Large intestine (tissue), 3 donors: ENCODE measurements around the gene USP47. TPM values are rescaled to one million over a fixed set of nuclear protein-coding genes. Genes with fewer than 3 reads are reported as not detected.

Source experiments
- DNase-seq, 2 donors: peaks; one replicate each; pipeline versions ENCODE4 v3.0.0 to v3.0.0-alpha.2; 2013
- H3K27ac ChIP-seq: one replicate; pipeline ENCODE4 v1.5.1; 2013; ENCODE audit warnings: low read length
- H3K27me3 ChIP-seq: 2 replicates; pipeline ENCODE4 v1.6.1; 2013; ENCODE audit warnings: low read length; ENCODE audit not compliant: control insufficient read depth, insufficient read depth
- H3K36me3 ChIP-seq: 2 replicates; pipeline ENCODE4 v1.6.1; 2013; ENCODE audit warnings: low read length; ENCODE audit not compliant: control insufficient read depth, insufficient read depth
- H3K4me1 ChIP-seq: one replicate; pipeline ENCODE4 v1.6.1; 2013; ENCODE audit warnings: low read length; ENCODE audit not compliant: control insufficient read depth, insufficient read depth
- H3K4me3 ChIP-seq: one replicate; pipeline ENCODE4 v1.5.1; 2013; ENCODE audit warnings: low read length
- H3K9me3 ChIP-seq: one replicate; pipeline ENCODE4 v1.6.1; 2013; ENCODE audit warnings: mild to moderate bottlenecking, low read depth, low read length, moderate library complexity; ENCODE audit not compliant: control insufficient read depth
- WGBS: methylation state at CpG from one replicate; pipeline ENCODE4 v1.1.5; 2013; ENCODE audit warnings: low lambda C conversion rate; ENCODE audit not compliant: insufficient coverage; 5-methylcytosine and 5-hydroxymethylcytosine counted together
- polyA plus RNA-seq: library from polyadenylated mRNA; unstranded; fragments of 120-200 nt; gene quantifications from one replicate; pipeline ENCODE4 v1.2.1, GENCODE V29; 2013

The USP47 gene
- polyA plus RNA-seq, 1 donor: 64.1 TPM

- WGBS: 70% methylated on average over 2 of the region's 4 CpGs
- H3K27ac ChIP-seq: no peak overlapping the region
- H3K9me3 ChIP-seq: peaks cover 4% of the 10 kb centered on the region
- peaks cover 2% of the 10 kb centered on the region for H3K4me1 ChIP-seq
- H3K27me3 ChIP-seq: no peaks in the 10 kb centered on the region
- no peak overlapping the region for H3K4me3 ChIP-seq
- H3K36me3 ChIP-seq: no peaks in the 10 kb centered on the region
- DNase-seq: no peak
Observed at GRCh38 chr11:11808992-11809615, 32.7 kb upstream of the USP47 start.

DNA sequence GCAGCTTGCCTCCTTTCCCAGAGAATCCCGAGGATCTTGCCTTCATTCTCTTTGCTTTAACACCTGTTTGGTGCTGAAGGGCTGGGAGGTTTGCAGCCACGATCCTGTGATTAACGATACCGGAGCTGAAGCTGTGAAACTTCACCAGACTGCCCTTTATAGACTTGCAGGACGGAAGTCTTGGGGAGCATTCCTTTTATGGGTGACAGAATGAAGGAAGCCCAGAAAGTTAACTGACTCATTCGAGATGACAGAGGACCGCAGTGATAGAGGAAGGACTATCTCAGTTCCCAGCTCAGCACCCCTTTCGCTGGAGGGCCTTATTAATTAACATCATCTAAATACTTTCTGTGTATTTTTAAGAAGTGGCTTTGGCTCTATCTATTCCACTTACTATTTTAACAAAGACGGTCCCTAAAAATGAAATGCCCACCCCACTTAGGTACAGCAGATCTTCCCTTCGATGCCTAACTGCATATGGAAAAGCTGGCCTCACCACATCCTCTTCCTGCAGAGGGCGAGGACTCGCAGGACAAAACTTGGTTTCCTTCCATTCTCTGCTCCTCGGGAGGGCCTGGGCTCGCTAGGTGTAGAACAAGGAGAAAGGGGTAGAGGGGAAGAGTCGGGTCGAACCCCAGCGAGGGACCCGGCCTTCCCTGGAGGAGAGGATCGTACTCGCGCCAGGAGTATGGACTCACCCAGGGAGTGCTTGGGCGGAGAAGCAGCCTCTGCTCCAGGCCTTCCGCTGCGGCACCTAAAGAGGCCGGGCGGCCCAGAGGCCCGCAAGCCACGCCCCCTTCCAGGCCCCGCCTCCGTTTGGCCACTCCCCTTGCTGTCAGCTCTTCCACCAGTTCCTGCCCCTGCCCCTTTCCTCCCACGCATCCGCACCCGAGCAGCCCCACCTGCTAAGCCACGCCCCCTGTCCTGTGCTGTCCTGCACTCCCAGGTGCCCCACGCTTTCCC is 30.7 kb upstream of the USP47 start:
- 50% methylated on average over 2 of the region's 35 CpGs for WGBS
- H3K27ac ChIP-seq: no peak overlapping the region

DNA sequence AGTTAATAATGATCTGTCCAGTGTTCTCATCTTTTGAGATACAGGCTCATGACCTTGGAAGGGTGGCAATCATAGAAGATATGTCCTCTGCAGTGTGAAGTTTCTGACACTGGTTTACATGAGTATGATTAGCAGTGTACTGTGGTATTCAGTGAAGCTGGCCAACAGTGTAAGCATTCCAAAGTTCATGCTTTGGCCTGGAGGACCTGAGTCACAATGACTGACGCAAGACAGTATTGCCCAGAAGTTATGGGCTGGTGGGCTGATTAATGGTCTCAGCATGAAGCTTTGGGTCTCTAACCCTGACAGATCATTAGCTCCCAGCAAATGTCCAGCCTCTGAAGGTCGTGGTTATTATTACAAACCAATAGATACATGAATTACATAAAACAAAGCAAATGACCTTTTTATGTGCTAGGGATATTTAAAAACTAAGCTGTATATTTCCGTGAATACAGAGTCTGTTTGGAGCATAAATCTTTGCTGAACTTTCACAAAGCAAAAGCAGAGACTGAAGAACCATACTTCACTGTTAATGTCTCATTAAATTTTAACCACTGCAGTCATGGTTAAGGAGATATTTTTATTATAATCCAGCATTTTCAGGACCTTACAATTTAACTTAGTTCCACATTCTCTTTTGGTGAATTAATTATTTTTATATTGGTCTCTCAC is 28.3 kb upstream of the USP47 start:
- DNase-seq: peak; percentile 77 to 83
- H3K9me3 ChIP-seq: peaks cover 4% of the 10 kb centered on the region
- no peak overlapping the region for H3K4me3 ChIP-seq
- no peaks in the 10 kb centered on the region for H3K27me3 ChIP-seq
- H3K4me1 ChIP-seq: peaks cover 9% of the 10 kb centered on the region
- WGBS: 29% methylated on average over 1 of the region's 3 CpGs
- H3K36me3 ChIP-seq: no peaks in the 10 kb centered on the region
- peak overlapping the region; percentile 62 for H3K27ac ChIP-seq

More for the DNA sequence above, 30.7 kb upstream of the USP47 start:
- peaks cover 9% of the 10 kb centered on the region for H3K4me1 ChIP-seq
- no peak for DNase-seq
- no peak overlapping the region for H3K4me3 ChIP-seq
- H3K9me3 ChIP-seq: peaks cover 4% of the 10 kb centered on the region
- no peaks in the 10 kb centered on the region for H3K36me3 ChIP-seq
- H3K27me3 ChIP-seq: no peaks in the 10 kb centered on the region

DNA sequence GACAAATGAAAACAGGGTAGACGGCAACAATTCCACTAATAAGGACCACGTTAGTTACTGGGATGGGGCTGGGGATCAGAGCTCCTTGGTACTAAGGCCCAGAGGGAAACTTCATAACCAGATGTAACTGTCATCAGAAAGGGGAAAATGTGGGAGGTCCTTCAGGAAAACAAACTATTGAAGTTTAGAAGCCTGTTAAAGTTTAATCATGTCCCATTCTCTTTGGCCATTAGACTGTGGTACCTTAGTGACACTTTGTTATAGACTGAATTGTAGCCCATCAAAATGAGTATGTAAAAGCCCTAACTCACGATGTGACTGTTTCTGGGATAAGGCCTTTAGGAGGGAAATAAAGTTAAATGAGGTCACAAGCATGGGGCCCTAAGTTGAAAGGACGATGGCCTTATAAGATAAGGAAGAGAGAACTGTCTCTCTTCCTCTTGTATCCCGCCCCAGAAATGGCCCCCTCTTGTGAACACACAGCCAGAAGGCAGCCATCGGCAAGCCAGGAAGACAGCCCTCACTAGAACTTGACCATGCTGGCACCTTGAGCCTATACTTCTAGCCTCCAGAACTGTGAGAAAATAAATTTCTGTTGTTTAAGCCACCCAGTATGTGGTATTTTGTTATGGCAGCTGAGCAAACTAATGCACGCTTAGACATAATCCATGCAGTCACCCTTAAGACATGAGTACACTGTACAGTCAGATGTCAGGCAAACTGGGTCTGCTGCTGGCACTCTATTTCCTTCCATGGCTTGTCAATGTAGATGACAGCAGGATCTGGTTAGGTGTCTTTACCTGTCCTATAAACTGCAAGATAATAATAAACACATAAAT is 26.9 kb upstream of the USP47 start:
- Histone ChIP-seq H3K27ac (peak overlapping the region; percentile 62), H3K4me1 (peaks cover 9% of the 10 kb centered on the region), H3K36me3 (no peaks in the 10 kb centered on the region), H3K4me3 (no peak overlapping the region), H3K9me3 (peaks cover 4% of the 10 kb centered on the region), H3K27me3 (no peaks in the 10 kb centered on the region)
- DNase-seq: no peak
- WGBS: 100% methylated on average over 1 of the region's 7 CpGs

DNA sequence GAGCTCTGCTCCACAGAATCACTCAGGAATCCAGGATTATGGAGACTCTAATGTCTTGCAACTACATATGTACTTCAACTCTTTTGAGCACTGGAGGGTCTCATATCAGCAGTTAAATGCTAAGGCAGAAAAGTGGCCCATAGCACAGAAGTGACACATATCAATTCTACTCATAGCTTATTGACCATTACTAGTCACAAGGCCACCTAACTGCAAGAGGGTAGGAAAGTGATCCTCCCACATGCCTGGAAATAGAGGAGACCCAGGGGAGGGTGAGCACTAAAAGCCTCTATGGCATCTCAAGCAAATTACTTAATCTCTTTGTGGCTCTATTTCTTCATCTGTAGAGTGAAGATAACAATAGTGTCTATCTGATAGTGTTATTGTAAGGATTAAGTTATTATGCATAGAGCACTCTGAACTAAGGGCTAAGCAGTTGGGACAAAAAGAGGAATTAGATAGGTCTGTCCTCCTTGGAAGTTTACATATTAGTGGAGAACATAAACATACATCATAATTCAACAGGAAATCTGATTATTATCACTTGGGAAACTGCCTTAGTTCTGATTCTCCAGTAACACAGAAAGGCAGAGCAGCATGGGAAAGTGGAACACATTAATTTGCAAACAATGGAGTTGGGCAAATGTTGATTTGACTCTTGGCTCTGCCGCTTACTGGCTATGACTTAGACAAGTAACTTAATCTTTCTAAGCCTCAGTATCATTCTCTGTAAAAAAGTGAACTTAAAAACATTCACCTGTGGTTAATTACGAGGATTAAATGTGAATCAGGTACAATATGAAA is 25.1 kb upstream of the USP47 start:
- DNase-seq: no peak
- Histone ChIP-seq H3K36me3 (no peaks in the 10 kb centered on the region), H3K27ac (no peak overlapping the region), H3K9me3 (no peaks in the 10 kb centered on the region), H3K4me1 (peaks cover 9% of the 10 kb centered on the region), H3K27me3 (no peaks in the 10 kb centered on the region), H3K4me3 (no peak overlapping the region)
- no CpG with 5 or more reads among the region's 2 CpGs for WGBS

DNA sequence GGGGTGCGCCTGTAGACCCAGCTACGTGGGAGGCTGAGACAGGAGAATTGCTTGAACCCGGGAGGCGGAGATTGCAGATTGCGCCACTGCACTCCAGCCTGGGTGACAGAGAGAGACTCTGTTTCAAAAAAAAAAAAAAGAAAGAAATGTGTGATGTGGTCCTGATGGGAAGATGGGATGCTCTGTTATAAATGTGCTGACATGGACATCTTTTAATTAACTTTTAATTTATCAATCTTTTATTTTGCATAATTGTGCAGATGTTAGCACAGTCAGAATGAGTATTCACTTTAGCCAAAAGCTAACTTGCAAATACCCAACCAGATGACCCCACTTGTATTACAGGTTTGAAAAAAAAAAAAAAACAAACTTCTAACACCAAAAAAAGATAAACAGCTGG is 23.8 kb upstream of the USP47 start:
- whole genome bisulfite sequencing: no CpG with 5 or more reads among the region's 5 CpGs
- DNase-seq: no peak
- Histone ChIP-seq H3K27me3 (no peaks in the 10 kb centered on the region), H3K27ac (no peak overlapping the region), H3K4me3 (no peak overlapping the region), H3K36me3 (no peaks in the 10 kb centered on the region), H3K9me3 (no peaks in the 10 kb centered on the region), H3K4me1 (peaks cover 9% of the 10 kb centered on the region)

DNA sequence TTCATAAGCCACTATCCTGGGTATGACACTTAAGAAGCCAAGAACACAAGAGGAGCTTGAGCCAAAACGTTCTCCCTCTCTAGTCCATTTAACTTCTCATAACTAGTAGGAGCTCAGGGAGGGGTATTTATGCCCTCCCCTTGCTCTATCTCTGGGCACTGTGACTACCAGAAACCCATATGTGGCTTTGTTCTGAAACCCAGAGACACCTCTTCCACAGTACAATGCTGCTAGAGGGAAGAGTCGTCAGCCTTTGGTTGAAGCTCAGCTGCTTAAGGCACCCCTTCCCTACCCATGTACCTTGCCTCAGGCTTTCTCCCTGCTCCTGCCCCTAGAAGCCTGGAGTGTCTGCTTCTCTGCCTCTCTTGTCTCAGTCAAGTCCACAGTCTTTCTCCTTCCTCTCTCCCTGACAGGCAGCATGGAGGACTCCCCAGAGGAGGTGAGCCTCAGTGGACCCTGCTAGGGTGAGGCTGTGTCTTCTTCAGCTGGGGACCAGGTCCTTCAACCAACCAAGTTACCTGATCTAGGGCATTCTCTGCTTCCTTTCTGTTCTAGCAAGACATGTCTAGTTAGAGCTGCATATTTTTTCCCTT is 23.1 kb upstream of the USP47 start:
- no CpG with 5 or more reads among the region's 2 CpGs for WGBS
- DNase-seq: no peak
- no peaks in the 10 kb centered on the region for H3K9me3 ChIP-seq
- no peaks in the 10 kb centered on the region for H3K36me3 ChIP-seq
- no peaks in the 10 kb centered on the region for H3K27me3 ChIP-seq
- H3K4me3 ChIP-seq: no peak overlapping the region
- H3K4me1 ChIP-seq: peaks cover 9% of the 10 kb centered on the region
- H3K27ac ChIP-seq: no peak overlapping the region

- Histone ChIP-seq H3K4me3 (no peak overlapping the region), H3K27me3 (no peaks in the 10 kb centered on the region), H3K4me1 (no peaks in the 10 kb centered on the region), H3K27ac (no peak overlapping the region), H3K9me3 (no peaks in the 10 kb centered on the region), H3K36me3 (no peaks in the 10 kb centered on the region)
- no peak for DNase-seq
- WGBS: 43% methylated on average over 2 of the region's 3 CpGs
Observed at GRCh38 chr11:11821899-11822298, 19.9 kb upstream of the USP47 start.

GRCh38 chr11:11822946-11823345 is 18.8 kb upstream of the USP47 start:
- Histone ChIP-seq H3K4me1 (no peaks in the 10 kb centered on the region), H3K27me3 (no peaks in the 10 kb centered on the region), H3K27ac (no peak overlapping the region), H3K4me3 (no peak overlapping the region), H3K36me3 (no peaks in the 10 kb centered on the region), H3K9me3 (no peaks in the 10 kb centered on the region)
- WGBS: no CpG with 5 or more reads among the region's 4 CpGs
- DNase-seq: no peak
